Pericardium fibroblast (primary cell): ENCODE data around the gene SVBP. TPM values are rescaled to one million over a fixed set of nuclear protein-coding genes. Genes with fewer than 3 reads are reported as not detected.

Source experiments
- total RNA-seq: library from RNA; depleted of rRNA; stranded (reverse); fragments of >200 nt; gene quantifications from 2 replicates; pipeline ENCODE4 v1.2.3, GENCODE V29; 2015

Gene SVBP
- 15.7 and 23.0 TPM in 2 replicates for total RNA-seq

GRCh38 chr1:42816585-42817439 lies at the start of gene SVBP, which contains the start of gene ERMAP:
Gene SVBP (minus strand): TSS chr1:42817397. CDS start chr1:42816544, 853 bp downstream.
Gene ERMAP (plus strand): TSS chr1:42817122. CDS start chr1:42830449, 13,327 bp downstream.

GRCh38 chr1:42846257-42847110 lies 29.3 kb upstream of the SVBP start, which contains the start of gene ZNF691:
Gene ZNF691 (plus strand): TSS chr1:42846613. CDS start chr1:42849659, 3,046 bp downstream.

GRCh38 chr1:42784946-42785693 lies 32.1 kb downstream of the SVBP start, which contains the start of gene TMEM269:
Gene TMEM269 (plus strand): TSS chr1:42784991. CDS start chr1:42789894, 4,903 bp downstream.

GRCh38 chr1:42766741-42767509 lies 50.3 kb downstream of the SVBP start, which contains the start of the genes C1orf50 and P3H1:
Gene C1orf50 (plus strand): TSS chr1:42767249. CDS start chr1:42767312, 63 bp downstream.
Gene P3H1 (minus strand): TSS chr1:42767028. CDS start chr1:42766971, 57 bp downstream.

Other genes with a start within 250 kb of the SVBP start
- gene PPIH, start 159.0 kb downstream of the SVBP start, total RNA-seq, result 18.7 and 34.5 TPM in 2 replicates
- gene YBX1, start 135.0 kb downstream of the SVBP start, total RNA-seq, result 514 and 596 TPM in 2 replicates
- not detected in 2 replicates for gene CLDN19, start 77.2 kb downstream of the SVBP start, total RNA-seq
- 144 and 214 TPM in 2 replicates for gene P3H1, start 50.4 kb downstream of the SVBP start, total RNA-seq
- 2.2 and 7.5 TPM in 2 replicates for gene C1orf50, start 50.1 kb downstream of the SVBP start, total RNA-seq
- under 0.01 TPM in 1 of 2 replicates, not detected in the other for gene TMEM269, start 32.4 kb downstream of the SVBP start, total RNA-seq
- gene ERMAP, start 275 bp downstream of the SVBP start, total RNA-seq, result 6.7 and 18.8 TPM in 2 replicates
- gene ZNF691, start 29.2 kb upstream of the SVBP start, total RNA-seq, result 7.5 and 8.3 TPM in 2 replicates
- gene SLC2A1, start 141.5 kb upstream of the SVBP start, total RNA-seq, result 85.2 and 131 TPM in 2 replicates